Eye (tissue), 1 donor: ENCODE data around the gene ELMO1.

Source experiments
- DNase-seq: peaks from one replicate; pipeline ENCODE4 v3.0.0-alpha.2; 2015

Gene ELMO1

DNA sequence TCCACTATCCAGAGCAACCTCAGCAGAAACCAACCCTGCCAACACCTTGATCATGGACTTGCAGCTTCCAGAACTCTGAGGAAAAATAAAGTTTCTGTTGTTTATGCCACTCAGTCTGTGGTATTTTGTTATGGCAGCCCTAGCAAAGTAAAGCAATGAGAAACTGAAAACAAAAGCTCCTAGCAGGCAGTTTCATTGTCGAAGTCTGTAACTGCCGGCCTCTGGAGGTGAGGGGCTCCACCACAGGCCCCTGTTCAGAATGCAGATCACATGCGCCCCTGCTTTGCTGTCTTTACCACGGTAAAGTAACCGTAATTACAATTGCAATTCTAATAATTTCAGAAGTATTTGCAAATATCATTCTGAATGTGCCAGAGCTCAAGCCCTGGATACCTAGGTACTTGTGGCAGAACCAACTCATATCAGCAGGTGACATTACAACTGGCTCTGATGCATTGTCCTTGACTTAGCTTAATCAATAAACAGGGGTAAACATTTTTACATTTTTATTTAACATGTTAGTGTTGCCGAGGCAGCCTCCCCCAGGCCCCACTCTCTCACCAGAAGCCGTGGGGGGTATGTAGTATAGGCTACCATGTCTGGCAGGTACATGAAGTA, 193.2 kb downstream of the ELMO1 start:
- DNase-seq = no peak

DNA sequence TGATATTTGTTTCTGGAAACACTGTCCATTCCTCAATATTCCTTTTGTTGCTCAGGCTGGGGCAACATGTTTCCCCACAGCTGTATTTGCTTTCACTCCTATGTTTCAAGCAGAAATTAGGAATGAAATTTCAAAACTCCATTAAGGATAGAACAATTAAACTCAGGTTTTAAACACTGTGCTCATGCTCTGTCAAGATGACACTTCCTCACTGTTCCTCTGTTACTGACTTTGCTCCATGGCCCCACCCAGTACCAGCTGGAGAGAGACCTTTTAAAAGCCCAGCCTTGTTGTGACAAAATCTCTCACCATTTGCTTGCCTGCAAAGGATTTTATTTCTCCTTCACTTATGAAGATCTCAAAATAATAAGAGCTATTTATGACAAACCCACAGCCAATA, 197.4 kb downstream of the ELMO1 start:
- no peak for DNase-seq

DNA sequence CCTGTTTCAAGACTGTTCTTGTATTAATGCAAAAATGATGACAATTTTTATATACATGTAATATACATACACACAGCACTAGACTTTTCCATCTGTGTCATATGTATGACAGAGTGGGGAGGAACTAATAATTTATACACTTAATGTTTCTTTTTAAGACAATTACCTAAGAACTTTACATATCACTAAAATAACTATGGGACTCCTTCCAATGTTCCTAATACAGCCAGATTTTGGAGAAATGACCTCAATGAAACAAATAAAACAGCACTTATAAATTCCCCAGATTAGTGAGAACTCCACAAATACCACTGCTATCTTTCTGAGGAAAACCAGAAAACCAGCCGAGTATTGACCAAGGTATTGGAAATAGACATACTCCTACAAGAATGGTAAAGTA, 199.4 kb downstream of the ELMO1 start:
- no peak for DNase-seq

DNA sequence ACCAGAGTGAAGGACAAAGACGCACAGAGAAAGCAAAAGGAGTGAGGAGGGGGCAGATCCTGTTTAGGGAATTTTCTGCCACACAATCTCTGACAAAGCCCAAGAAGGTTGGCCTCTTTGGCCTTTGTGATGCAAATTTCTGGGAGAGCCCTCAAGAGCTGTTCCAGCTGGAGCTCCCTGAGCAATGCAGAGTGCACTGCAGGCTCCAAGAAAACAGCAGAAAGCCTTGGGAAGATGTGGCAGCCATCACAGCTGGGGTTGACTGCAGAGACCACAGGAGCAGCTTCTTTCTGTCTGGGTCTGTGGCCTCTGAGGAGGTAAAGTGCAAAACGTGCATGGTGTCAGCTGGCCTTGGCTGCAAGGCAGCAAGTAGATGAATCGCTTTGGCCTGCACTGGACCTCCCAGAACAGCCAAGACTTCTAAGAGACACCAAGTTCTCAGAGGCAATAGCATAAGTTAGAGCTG, 200.2 kb downstream of the ELMO1 start:
- DNase-seq = peak; percentile 81

DNA sequence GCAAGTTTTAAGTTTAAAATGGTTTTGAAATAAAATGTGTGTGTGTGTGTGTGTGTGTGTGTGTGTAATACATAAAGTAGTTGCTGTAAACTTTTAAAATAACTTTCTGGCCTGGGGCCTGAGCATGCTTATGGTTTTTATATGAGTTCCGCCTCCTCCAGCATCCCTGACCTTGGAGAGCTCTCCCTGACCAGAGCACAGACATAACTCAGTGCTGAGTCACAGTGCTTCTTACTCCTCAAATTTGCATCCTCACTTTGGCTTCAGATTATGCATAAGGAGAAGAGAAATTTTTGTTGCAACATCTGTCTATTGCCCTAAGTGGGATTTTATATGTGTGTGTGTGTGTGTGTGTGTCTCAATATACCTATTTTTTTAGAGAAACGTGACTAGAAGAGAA, 200.8 kb downstream of the ELMO1 start:
- no peak for DNase-seq

DNA sequence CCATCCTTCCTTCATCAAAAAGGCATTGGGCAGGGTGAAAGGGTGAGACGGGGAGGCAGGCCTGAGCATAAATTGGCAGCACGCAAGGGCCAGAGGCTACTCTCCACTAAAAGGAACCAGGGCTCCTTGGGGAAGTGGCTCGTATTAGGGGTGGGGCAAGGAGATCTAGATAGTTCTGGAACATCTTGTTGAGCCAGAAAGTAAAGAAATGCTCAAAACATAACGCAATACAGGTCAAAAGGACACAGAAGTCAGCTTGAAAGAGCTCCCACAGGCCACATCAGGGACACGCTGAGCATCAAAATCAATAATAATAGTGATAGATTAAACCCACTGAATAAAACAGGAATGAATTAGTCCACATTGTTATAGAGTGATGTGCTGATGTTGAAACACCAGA, 203.1 kb downstream of the ELMO1 start:
- no peak for DNase-seq

DNA sequence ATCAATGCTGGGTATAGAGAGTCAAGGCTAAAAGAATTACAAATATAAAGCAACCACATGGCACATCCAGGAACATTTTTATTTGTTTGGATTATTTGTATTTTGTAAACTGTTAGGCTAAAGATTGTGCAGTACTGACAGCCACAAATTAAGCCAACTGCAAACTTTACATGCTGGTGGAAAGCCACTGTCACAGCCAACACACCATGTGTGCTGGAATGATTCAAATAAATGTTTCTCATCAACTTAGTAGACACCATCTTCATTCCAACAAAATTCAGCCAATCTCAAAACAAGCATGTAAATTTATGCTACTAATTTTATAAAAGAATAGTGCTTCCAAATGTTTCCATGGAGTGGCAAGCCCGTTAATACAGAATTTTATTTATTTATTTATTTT, 211.8 kb downstream of the ELMO1 start:
- DNase-seq = no peak

DNA sequence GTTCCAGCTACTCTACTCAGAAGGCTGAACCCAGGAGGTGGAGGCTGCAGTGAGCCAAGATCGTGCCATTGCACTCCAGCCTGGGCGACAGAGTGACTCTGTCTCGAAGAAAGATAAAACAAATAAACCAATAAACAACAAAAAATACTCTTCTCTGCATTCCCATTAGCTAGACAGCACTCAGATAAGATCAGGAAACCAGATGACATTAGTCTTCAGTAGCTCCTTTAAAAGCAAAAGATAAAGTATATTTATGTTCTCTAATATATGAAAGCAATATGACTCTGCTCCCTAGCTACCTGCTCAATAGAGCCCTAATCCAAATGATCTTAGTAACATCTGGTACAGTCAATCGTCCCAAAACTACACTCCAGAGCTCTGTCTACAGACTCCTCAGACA, 212.9 kb downstream of the ELMO1 start:
- DNase-seq = no peak

DNA sequence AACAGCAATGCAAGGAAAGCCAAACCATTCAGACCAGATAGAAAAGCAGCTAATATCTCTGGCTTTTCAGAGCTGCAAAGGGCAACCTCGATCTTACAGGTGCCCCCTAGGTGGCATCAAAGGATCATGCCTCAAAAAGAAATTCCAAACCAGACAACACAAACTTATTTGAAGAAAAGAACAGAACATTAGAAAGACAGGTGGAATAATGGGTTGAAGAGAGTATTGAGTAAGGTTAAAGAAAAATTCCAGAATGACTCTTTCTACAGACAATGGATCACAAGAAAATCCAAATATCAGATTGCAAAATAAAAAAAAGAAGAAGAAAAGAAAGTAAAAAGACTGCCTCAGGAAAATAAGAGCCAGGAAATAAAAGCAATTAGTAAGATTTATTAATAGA, 213.7 kb downstream of the ELMO1 start:
- peak; percentile 61 for DNase-seq

DNA sequence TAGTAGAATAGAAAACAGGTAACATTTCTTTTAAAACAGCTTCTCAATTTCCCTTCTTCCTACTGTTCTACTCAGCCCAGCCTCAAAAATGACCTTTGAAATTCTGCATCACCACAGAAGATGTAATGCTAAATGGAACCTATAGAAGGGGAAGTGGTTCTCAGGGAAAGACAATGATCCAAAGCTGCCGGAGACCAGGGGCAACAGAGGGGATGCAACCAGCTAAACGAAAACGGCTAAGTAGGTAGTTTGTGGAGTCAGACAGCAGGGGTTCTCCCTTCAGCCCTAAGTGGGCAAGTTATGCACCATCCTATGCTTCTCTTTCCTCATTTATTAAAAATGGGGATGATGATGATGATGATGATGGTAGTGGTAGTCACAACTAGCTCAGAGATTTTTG, 214.3 kb downstream of the ELMO1 start:
- no peak for DNase-seq

DNA sequence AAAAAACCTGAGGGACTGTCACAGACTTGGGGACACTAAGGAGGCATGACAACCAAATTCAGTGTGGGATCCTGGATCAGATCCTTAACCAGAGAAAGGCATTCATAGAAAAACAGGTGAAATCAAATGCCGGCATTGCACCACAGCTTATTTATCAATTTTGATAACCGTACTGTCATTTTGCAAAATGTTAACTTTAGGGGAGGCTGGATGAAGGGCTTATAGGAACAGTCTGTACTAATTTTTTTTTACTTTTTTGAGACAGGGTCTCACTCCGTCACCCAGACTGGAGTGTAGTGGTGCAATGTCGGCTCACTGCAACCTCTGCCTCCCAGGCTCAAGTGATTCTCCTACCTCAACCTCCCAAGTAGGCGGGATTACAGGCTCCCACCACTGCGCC, 217.1 kb downstream of the ELMO1 start:
- DNase-seq = no peak

DNA sequence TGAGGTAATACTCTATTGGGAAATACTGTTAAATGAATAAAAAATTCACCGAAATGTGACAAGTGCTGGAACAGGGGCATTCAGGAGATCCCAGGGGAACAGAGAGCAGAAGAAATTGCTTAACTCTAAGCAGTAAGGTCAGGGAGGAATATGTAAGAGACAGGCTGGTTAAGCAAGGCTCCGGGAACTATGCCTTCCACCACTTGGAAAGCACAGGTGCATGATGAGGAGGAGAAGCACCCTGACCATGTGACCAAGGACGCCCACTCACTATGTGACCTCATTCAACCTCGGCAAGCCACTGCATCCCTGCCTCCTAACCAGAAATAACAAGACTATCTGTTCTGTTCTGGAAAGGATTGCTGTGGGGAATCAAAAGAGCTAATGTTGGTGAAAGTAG, 218.4 kb downstream of the ELMO1 start:
- DNase-seq = peak; percentile 16

DNA sequence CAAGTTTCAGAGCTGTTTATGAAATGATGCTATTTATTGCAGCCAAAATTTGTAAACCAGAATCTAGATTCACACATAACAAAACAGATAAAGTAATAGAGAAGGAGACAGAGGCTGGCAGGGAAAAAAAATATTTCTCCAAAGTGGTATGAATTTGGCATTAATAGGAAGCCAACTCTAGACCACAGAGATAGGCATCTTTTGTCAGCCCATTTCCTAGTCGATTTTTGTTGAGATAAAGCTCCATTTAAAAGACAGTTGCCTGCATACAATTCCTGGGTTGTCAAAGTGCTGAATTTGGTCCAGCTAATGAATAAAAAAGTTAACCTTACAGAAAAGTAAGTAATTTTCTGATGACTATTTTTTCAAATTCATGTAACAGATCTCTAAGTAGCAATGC, 219.3 kb downstream of the ELMO1 start:
- DNase-seq = no peak

DNA sequence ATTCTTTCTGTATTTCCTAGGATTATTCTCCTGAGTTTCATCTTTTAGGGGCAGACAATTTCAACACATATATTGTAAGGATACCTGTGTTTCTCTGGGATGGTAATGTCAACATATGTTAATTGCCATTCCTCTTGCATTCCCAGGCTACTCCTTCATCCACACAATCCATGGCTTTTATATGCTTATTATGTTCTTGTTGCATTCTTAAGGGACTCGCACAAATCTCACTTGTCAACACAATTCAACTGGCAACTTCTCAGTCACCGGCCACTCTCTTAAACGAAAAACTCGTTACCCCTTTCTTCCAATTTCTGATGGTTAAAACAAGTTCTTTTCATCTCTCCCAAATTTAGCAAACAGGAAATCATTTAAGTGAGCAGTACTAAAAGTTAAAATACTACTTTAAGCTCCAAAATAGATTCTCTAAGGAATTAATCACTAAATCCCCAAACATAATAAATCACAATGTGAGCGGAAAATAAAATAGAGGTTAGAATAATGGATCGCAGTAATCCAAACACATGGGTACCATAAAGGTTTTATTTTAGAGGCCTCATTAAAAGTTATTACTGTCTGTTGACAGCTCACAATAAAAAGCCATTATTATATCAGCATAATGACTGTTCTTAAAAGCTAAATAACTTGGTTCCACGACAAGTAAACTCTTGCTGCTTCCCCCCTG, 223.2 kb downstream of the ELMO1 start:
- DNase-seq = no peak

DNA sequence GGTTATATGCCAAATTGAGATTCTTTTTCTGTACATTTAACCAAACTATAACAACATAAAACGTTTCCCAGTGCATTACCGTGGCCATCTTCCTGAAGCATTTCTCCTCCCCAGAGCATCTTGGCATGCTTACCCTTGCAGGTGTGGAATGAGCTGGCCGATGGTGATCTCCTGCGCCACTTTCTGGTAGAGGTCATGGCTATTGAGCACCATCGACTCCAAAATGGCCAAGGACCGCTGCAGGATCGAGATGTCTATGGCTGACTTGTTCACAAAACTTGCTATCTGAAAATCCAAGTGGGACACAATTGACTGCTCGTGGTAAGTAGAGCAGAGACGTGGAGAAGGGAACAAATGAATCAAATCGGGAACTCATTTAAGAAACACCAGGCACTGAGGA, 223.9 kb downstream of the ELMO1 start:
- no peak for DNase-seq

DNA sequence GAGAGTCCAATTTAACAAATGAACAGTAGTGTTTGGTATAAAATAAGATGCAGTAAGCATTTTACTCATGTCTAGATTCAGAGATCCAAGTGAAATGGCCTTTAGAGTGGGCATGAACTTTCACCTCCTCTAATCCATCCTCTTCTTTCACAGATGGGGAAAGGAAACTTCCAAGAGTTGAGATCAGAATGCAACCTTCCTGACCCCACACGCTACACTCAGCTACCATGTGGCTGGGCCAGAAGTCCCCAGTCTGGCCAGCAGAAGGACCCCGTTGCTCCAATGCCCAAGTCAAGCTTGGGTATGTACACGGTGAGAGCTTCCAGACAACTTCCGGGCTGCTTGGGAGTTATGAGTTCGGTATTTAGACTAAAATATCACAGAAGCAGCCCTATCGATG, 228.0 kb downstream of the ELMO1 start:
- DNase-seq = no peak

DNA sequence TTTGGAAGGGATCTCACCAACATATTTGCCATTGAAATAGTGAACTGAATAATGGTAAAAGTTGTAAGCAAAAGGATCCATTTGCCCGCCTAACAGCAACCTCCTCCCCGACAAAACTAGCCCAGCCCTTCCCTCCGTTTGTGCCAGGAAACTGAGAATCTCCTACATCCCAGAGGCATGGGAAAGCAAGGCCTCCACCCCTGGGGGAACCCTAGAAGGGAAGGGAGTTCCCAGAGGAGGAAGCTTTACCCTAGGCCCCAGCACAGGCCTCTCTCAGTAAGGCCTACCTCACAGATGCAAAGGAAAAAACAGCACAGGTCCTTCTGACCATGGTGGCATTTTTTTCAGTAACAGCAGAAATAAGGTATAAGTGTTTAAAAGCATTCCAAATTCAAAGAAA, 229.7 kb downstream of the ELMO1 start:
- no peak for DNase-seq

DNA sequence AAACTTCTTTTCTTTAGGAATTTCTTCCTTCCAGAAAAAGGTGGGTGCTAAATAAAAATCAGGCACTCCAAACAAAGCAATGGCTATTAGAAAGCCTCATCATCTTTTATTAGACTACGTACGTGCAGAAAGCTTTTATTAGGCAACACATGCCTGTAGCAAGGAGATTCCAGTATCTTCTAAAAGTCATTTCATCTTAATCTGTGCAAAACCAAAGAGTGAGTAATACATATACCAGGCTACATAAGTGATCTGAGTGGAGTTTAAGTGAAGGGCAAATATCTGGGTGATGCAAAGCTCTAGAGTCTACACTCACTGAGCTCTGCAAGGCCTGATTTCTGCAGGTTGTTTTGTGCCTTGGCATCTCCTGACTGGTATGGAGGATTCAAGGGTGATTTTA, 231.7 kb downstream of the ELMO1 start:
- DNase-seq = no peak

DNA sequence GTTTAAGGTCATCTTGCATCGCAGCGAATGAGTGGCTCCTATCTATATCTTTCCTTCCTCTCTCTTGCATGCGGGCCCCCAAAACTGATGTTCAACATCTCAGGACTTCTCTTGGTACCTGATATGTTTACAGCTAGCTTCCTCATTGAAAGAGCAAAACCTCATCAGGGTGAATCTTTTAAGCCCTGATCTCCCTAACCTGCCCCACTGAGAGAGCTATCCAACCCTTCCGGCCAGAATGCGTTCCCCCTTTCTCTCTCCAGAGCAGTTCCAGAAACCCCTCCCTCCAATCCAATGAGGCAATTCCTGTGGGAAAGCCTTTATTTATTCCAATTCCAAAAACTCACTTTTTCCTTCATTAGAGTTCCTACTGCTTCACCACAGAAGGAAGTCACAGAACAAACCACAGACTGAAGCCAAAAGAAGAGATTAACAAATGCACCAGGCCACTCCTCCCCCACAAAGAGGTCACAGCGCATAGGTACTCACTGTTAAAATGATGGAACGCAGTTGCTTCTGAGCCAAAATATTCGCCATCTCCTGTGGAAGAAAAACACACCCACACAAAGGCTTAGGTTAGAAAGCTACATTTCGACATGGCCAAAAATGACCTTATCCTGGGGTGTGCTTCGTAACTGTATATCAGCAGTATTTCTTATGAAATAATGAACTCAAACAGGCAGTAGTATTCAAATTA, 232.4 kb downstream of the ELMO1 start:
- DNase-seq = no peak

DNA sequence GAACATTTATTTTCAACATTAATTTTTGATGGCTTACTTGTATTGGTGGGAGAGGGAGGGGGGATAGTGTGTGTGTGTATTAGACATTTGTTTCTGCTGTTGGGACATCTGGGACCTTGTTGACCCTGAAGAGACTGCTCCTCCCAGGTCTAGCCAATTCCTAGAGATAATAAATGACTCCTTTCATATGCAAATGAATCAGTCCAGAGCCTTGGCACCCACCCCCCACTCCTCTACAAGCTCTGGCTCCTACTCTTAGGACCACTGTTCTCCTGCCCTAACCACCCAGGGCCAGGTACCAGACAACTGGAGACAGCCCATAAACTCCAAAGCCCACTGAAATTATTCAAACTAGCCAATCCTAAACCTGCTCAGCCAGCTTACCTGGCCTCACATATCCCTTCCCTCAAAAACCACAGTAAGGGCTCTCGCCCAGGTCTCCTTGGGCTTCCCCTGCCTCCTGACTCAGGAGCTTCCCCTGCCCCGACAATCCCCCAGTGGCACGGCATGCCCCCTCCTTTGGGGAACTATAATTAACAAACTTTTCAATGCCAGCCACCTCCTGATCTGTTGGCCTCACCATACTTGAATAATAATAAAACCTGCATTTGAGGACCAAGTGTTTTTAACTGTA, 233.3 kb downstream of the ELMO1 start:
- DNase-seq = no peak

DNA sequence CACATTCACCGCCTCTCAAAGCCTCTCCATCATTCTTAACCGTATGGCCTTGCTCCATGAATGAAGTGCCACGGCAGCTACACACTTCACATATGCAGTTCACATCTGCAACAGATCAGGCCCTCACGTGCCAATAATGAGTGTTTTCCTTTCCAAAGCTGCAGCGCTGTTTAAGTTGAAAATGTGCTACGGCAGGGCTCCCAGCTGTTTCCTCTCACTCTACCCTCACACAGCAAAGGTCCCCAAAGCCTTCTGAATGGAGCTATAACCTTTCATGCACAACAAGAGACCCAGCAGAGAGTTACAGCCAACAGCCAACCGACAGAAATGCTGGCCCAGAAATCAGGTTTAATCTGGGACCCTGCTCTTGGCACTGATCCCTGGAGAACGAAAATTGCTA, 236.1 kb downstream of the ELMO1 start:
- peak; percentile 61 for DNase-seq

DNA sequence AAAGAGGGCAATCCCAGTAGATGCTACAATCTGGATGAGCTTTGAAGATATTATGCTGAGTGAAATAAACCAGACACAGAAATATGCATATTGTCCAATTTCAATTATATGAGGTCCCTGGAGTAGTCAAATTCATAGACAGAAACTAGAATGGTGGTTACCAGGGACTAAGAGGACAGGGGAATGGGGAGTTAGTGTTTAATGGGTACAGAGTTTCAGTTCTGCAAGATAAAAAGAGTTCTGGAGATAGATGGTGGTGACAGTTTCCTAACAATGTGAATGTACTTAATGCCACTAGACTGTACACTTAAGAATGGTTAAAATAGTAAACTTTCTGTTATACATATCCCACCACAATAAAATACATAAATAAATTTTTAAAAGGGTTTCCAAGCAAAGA, 236.6 kb downstream of the ELMO1 start:
- DNase-seq = no peak

DNA sequence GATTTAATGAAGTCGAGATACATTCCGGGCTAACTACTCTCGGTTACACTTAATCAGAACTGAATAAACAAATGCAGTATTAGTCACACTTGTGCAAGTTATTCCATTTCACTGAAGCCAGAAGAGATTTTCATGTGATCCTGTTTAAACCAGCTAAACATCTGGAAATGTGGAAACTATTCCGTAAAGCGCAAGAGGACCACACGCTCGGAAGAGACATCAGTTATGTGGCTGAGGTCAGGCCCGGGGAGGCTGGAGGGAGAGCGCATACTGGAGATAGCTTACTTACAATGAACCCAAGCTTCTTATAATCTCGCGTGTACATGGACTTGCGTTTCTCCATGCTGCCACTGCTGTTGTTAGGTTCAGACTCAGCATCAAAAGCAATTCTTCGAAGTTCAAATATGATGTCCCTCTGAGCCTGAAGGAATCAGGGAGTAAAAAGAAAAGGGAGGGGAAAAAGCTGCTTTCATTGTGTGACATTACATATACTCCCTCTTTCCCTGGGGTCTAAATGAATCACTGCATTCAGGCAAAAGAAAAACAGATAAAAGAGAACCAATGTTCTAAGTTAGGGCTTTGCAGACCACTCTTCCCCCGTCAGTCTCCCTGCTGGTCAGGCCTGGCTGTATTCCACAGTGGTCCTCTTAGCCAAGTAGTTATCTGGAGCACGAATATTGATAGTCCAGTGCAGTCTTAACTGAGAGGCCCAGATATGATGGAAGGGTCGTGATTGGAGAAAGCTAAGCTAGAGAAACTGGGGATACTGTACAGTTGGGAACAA, 237.4 kb downstream of the ELMO1 start:
- peak; percentile 71 for DNase-seq
